Mesodermal cell (in vitro differentiated cells): ENCODE measurements around the gene GRIN3A.

Experiments
- H3K27ac ChIP-seq: 2 replicates; pipeline ENCODE4 v1.7.0; 2013; ENCODE audit warnings: mild to moderate bottlenecking, low read depth, low read length, moderate library complexity; ENCODE audit not compliant: severe bottlenecking
- H3K36me3 ChIP-seq: 2 replicates; pipeline ENCODE4 v1.7.1; 2013; ENCODE audit warnings: mild to moderate bottlenecking, low read length, moderate library complexity; ENCODE audit not compliant: control insufficient read depth, insufficient read depth
- H3K4me1 ChIP-seq: one replicate; pipeline ENCODE4 v1.7.1; 2013; ENCODE audit warnings: mild to moderate bottlenecking, low read length; ENCODE audit not compliant: insufficient read depth, control insufficient read depth, poor library complexity, severe bottlenecking
- H3K4me3 ChIP-seq: 2 replicates; pipeline ENCODE4 v1.7.0; 2013; ENCODE audit warnings: low read length, control low read depth, mild to moderate bottlenecking; ENCODE audit not compliant: insufficient read depth, poor library complexity, severe bottlenecking; ENCODE audit errors: extremely low read depth
- H3K9me3 ChIP-seq: 2 replicates; pipeline ENCODE4 v1.7.1; 2013; ENCODE audit warnings: mild to moderate bottlenecking, low read length, moderate library complexity; ENCODE audit not compliant: control insufficient read depth
- WGBS, 2 experiments: methylation state at CpG; one replicate each; pipeline ENCODE4 v1.1.5; 2013; ENCODE audit warnings: missing lambda C conversion rate in 2 of 2; ENCODE audit not compliant: insufficient coverage in 2 of 2; 5-methylcytosine and 5-hydroxymethylcytosine counted together

The GRIN3A gene

DNA sequence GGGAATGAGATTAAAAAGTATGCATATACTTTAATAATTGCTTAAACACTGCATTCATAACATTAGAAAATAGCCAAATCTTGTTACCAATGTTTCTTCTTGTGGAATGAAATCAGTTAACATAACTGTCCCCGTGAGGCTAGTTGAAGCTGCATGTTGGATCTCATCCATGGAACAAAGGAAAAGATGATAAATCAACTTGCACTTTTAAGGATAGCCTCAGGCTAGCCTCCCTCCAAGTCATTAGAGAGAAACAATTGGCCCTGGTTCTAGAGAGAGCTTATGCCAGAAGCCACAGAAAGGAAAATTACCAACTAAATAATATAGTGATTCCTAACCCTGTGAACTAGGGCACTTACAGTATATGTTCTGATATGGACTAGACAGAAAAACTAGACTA lies 66.9 kb downstream of the GRIN3A start:
- Histone ChIP-seq H3K36me3 (no peaks in the 10 kb centered on the region), H3K4me1 (no peaks in the 10 kb centered on the region), H3K9me3 (no peaks in the 10 kb centered on the region), H3K4me3 (no peak overlapping the region), H3K27ac (no peak overlapping the region)
- WGBS, 2 experiments: 40 to 80% methylated on average over 1 of the region's 1 CpG

DNA sequence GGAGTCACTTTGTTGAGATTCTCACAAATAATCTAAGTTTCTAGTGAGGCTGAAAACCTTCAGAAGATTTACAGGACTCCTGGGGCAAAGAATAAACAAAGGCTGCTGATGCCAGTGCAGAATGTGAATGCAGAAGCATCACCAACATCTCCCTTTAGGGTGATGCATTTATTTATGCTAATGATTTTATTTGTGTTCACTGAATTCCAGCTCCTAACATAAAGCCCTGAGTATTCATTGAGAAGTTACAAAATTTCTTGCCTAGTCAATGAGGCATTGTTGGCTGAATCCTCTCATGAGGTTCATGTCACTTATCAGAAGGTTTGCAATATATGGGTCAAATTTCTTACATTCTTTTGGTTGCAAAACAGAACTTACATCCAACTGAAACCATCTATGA lies 70.0 kb downstream of the GRIN3A start:
- H3K36me3 ChIP-seq: no peaks in the 10 kb centered on the region
- no peak overlapping the region for H3K27ac ChIP-seq
- no peaks in the 10 kb centered on the region for H3K9me3 ChIP-seq
- H3K4me1 ChIP-seq: no peaks in the 10 kb centered on the region
- no peak overlapping the region for H3K4me3 ChIP-seq

DNA sequence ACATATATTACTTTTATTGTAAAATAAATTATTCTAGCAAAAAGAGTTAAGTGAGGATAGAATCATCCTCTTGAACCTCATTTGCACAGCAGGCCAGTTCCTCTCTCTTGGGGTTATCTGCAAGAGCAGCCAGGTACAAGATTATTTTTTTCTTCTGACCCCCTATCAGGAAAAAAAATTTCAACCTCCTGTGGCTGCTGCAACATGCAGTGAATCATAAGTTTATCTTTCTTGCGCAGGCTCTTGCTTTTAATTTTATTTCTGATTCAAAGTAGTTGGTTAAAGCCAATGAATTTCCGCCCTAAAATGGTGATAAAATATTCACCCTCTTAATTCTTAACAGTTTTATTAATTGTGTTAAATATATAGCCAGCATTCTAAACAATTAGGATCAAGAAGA lies 74.0 kb downstream of the GRIN3A start:
- WGBS, 2 experiments: no CpG with 5 or more reads among the region's 2 CpGs
- no peaks in the 10 kb centered on the region for H3K9me3 ChIP-seq
- H3K36me3 ChIP-seq: no peaks in the 10 kb centered on the region
- H3K27ac ChIP-seq: no peak overlapping the region
- no peak overlapping the region for H3K4me3 ChIP-seq
- H3K4me1 ChIP-seq: no peaks in the 10 kb centered on the region

DNA sequence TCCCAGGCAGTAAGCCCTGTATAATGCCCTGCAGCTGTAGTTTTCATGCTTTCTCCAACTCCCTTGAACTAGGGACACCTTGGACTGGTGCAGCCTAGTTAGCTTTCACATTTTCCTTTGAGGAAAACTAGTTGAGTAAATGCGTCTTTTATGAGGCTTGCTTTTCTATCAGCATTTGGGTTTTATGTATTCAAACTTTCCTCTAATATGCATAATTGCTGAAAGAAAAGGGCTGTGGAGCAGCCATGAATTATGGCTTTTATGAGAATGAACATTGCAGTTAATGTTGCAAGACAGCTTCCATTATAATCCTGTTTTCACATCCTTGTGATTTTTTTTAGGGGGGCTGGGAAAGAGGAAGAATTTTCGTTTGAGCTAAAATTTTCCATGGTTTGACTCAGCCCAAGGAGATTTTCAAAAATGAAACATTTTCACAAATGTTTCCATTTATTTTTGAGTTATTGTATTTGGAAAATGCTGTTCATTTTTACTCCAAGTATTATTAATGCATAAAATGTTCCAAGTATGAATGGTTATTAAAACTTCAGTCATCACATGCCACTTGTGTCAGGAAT lies 85.8 kb downstream of the GRIN3A start:
- Histone ChIP-seq H3K27ac (no peak overlapping the region), H3K4me3 (no peak overlapping the region), H3K9me3 (no peaks in the 10 kb centered on the region), H3K36me3 (no peaks in the 10 kb centered on the region), H3K4me1 (no peaks in the 10 kb centered on the region)
- WGBS, 2 experiments: no CpG with 5 or more reads among the region's 2 CpGs

DNA sequence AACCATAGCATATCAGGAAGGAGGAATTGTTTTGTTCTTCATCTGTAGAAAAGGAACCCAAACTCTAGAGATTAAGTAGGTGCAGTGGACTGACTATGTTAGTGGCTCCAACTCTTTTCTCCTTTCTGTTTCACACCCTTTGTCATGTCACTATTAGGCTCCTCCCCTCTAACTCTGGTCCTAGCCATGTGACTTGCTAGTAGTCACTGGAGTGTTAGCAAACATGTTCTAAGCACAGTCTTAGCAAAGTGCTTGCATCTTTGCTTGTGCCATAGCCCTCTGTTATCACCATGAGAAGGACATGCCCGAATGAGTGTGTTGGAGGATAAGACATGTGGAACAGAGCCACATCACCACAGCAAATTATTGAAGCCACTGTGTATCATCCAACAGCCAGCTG lies 88.3 kb downstream of the GRIN3A start:
- no peaks in the 10 kb centered on the region for H3K36me3 ChIP-seq
- H3K4me3 ChIP-seq: no peak overlapping the region
- 67 to 83% methylated on average over 1 of the region's 1 CpG for WGBS, 2 experiments
- no peaks in the 10 kb centered on the region for H3K9me3 ChIP-seq
- no peak overlapping the region for H3K27ac ChIP-seq
- H3K4me1 ChIP-seq: no peaks in the 10 kb centered on the region

DNA sequence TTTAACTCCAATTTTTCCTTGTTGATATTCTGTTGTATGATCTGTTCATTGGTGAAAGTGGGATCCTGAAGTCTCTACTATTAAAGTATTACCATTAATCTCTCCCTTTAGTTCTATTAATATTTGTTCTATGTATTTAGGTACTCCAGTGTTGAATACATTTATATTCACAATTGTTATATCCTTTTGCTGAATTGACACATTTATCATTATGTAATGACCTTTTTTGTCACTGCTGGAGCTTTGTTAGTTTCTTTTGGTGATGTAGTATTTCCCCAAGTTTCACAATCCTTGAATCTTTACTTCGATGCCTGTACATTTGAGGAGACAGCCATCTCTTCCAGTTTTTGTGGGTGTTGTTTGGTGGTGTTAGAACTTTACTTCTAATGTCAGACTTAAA lies 90.0 kb downstream of the GRIN3A start:
- Histone ChIP-seq H3K27ac (no peak overlapping the region), H3K9me3 (no peaks in the 10 kb centered on the region), H3K36me3 (no peaks in the 10 kb centered on the region), H3K4me3 (no peak overlapping the region), H3K4me1 (no peaks in the 10 kb centered on the region)
- no CpG with 5 or more reads among the region's 1 CpG for WGBS, 2 experiments

DNA sequence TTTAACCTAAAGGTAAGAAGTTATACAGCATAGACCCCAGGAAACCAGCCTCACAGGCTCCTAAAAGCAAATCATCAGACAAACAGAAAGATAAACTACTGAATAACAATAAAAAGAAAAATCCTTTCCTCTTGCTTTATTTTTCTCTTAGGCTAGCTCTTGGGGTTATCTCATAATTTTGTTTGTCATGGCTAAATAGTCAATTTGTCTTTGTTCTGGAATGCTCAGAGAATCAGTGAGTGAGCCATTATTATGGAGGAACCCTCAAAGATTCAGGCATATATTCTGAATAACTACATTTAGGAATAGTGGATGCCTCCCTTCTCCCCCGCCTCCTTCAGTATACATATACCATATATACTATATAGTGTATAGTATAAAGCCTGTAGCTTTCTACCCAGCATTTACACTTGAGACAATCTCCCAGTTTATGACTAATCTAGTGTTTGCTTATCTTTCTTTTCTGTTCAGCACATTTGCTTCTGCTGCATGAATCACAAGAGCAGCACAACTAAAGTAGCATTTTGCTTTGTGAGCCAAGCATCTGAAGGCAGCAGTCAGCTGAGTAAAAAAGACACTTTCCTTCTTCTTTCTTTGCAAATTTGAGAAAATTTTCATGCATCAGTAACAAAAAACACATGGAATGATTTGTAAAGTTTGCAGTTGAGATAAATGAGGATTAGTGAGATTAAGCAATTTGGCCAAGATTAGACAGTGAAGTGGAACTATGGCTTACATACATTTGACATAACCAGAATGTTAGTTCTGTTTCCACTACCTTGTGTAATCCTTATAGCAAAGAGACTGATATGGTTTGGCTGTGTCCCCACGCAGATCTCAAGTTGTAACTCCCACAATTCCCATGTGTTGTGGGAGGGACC lies 98.4 kb downstream of the GRIN3A start:
- no peaks in the 10 kb centered on the region for H3K36me3 ChIP-seq
- no peak overlapping the region for H3K4me3 ChIP-seq
- no peak overlapping the region for H3K27ac ChIP-seq
- no peaks in the 10 kb centered on the region for H3K9me3 ChIP-seq
- WGBS, 2 experiments: 60% methylated on average over 1 of the region's 2 CpGs; no CpG with 5 or more reads in 1 of the 2 experiments
- no peaks in the 10 kb centered on the region for H3K4me1 ChIP-seq

DNA sequence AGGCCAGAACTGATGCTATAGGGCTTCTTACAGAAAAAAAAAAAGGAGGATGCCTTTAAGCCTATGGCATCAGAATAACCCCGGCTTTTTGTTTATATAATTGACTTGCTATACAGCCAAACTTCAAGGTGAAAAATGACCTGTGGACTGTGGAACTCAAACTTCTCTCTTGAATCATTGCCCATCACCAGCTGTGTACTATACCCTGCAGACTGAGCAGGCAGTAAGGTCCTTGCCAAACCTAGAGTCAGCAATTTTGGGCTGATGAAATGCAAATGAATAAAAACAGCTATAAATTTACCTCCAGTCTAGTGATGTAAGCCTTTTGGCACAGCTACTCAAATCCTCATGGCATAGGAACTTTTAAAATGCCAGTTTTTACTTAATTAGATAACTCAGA lies 99.1 kb downstream of the GRIN3A start:
- no peak overlapping the region for H3K27ac ChIP-seq
- no CpG with 5 or more reads among the region's 1 CpG for WGBS, 2 experiments
- H3K4me1 ChIP-seq: no peaks in the 10 kb centered on the region
- no peaks in the 10 kb centered on the region for H3K9me3 ChIP-seq
- H3K36me3 ChIP-seq: no peaks in the 10 kb centered on the region
- no peak overlapping the region for H3K4me3 ChIP-seq

DNA sequence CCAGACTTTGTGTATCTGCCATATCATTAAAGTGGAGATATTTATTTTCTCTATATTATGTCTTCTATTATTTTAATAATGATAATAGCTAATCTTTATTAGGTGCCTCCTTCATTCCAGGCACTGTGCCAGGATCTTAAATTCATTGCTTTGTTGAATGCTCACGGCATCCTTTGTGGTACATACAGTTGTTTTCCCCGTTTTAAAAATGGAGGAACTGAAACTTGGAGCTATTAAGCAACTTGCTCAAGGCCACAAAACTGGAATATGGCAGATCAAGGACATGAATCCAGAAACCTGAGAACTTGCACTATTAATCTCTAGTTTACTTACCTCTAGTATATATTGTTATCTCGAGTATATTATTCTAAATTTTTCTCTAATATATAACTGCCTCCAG lies 102.2 kb downstream of the GRIN3A start:
- no peak overlapping the region for H3K4me3 ChIP-seq
- no peaks in the 10 kb centered on the region for H3K4me1 ChIP-seq
- 60 to 80% methylated on average over 2 of the region's 3 CpGs for WGBS, 2 experiments
- H3K27ac ChIP-seq: no peak overlapping the region
- no peaks in the 10 kb centered on the region for H3K9me3 ChIP-seq
- H3K36me3 ChIP-seq: no peaks in the 10 kb centered on the region

DNA sequence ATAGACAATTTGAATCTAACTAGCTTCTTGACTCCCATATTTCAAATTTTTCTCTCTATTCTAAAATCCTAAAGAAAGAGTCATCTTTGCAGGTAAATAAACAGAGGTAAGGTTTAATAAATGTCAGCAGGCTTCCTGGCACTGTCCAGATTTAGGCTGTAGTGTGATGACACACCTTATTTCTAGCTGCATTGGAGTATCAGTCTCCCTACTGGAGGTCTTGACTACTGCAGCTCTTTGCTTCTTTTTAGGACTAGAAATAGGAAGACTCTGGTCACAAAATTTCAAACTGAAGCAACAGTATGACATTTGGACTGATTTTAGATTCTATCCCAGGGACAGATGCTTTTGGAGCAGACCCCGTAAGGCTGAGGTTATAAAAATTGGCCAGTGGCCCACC lies 103.0 kb downstream of the GRIN3A start:
- Histone ChIP-seq H3K27ac (no peak overlapping the region), H3K36me3 (no peaks in the 10 kb centered on the region), H3K9me3 (no peaks in the 10 kb centered on the region), H3K4me1 (no peaks in the 10 kb centered on the region), H3K4me3 (no peak overlapping the region)
- WGBS, 2 experiments: 83% methylated on average over 1 of the region's 1 CpG; no CpG with 5 or more reads in 1 of the 2 experiments

DNA sequence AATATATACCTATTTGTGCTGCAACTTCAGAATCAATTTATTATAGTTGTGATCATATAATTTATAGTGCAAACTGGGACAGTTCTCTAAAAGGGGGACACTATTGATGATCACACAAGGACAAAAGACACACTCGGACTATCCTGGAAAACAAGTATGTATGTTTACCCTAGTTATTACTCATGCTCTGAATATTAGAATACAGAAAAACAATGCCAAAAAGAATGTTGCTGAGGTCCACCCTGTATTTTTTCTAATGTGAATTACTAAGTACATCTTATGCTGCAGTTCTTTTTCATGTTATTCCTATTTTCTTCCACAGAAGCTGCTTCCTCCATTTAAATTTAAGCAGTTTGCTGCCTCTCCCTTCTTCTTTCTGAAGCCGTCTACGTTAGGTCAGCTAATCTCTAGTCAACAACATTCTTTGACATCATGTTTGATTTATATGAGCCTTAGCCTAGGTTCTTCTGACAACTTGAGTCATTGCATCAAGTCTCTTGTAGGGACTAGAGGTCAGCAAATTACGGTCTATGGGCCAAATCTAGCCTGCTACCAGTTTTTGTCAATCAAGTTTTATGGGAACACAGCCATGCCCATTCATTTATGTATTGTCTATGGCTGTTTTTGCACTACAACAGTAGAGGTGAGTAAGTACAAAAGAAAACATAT lies 103.6 kb downstream of the GRIN3A start:
- no peak overlapping the region for H3K27ac ChIP-seq
- no peak overlapping the region for H3K4me3 ChIP-seq
- 29 to 78% methylated on average over 1 of the region's 4 CpGs for WGBS, 2 experiments
- H3K4me1 ChIP-seq: no peaks in the 10 kb centered on the region
- H3K9me3 ChIP-seq: no peaks in the 10 kb centered on the region
- H3K36me3 ChIP-seq: no peaks in the 10 kb centered on the region
